Mesendoderm (in vitro differentiated cells): ENCODE results near the gene LIPI.
A peak's percentile ranks its signal among the peaks of the same experiment; 100 is the strongest.

Source experiments
- DNase-seq: peaks from one replicate; pipeline ENCODE4 v3.0.0; 2013
- H2AK5ac ChIP-seq: 2 replicates; pipeline ENCODE4 v1.6.1; 2013; ENCODE audit warnings: low read length, inconsistent platforms
- H2BK120ac ChIP-seq: 2 replicates; pipeline ENCODE4 v1.6.1; 2013; ENCODE audit warnings: low read depth, mild to moderate bottlenecking, low read length, moderate library complexity, mixed read lengths
- H2BK15ac ChIP-seq: replicated peaks from 2 replicates; pipeline ENCODE4 v1.6.1; 2013; ENCODE audit warnings: low read depth, mild to moderate bottlenecking, moderate library complexity
- H2BK5ac ChIP-seq: 2 replicates; pipeline ENCODE4 v1.6.1; 2013; ENCODE audit warnings: low read length, inconsistent platforms
- H3K18ac ChIP-seq: 2 replicates; pipeline ENCODE4 v1.6.1; 2013; ENCODE audit warnings: mild to moderate bottlenecking, low read length, mixed read lengths
- H3K23ac ChIP-seq: one replicate; pipeline ENCODE4 v1.6.1; 2013; ENCODE audit warnings: low read length
- H3K27ac ChIP-seq: 2 replicates; pipeline ENCODE4 v1.5.1; 2013; ENCODE audit warnings: low read depth, mild to moderate bottlenecking, inconsistent platforms, low read length, moderate library complexity
- H3K27me3 ChIP-seq: 2 replicates; pipeline ENCODE4 v1.6.1; 2013; ENCODE audit warnings: low read length, control low read depth, mild to moderate bottlenecking, inconsistent platforms; ENCODE audit not compliant: insufficient read depth, poor library complexity
- H3K36me3 ChIP-seq: 2 replicates; pipeline ENCODE4 v1.6.1; 2013; ENCODE audit warnings: low read length, inconsistent platforms; ENCODE audit not compliant: control insufficient read depth, insufficient read depth
- H3K4ac ChIP-seq: one replicate; pipeline ENCODE4 v1.6.1; 2013; ENCODE audit warnings: low read depth, mild to moderate bottlenecking, low read length, moderate library complexity
- H3K4me1 ChIP-seq: 2 replicates; pipeline ENCODE4 v1.6.1; 2013; ENCODE audit warnings: low read depth, low read length, inconsistent platforms; ENCODE audit not compliant: control insufficient read depth
- H3K4me2 ChIP-seq: 2 replicates; pipeline ENCODE4 v1.6.1; 2013; ENCODE audit warnings: low read length
- H3K4me3 ChIP-seq: 2 replicates; pipeline ENCODE4 v1.5.1; 2013; ENCODE audit warnings: mild to moderate bottlenecking, low read length
- H3K56ac ChIP-seq: one replicate; pipeline ENCODE4 v1.6.1; 2013; ENCODE audit warnings: low read length
- H3K79me1 ChIP-seq: 2 replicates; pipeline ENCODE4 v1.6.1; 2013; ENCODE audit warnings: low read length, inconsistent platforms
- H3K79me2 ChIP-seq: 2 replicates; pipeline ENCODE4 v1.6.1; 2013; ENCODE audit warnings: mild to moderate bottlenecking, low read length; ENCODE audit not compliant: control insufficient read depth, insufficient read depth
- H3K9ac ChIP-seq: 2 replicates; pipeline ENCODE4 v1.6.1; 2013; ENCODE audit warnings: low read length, inconsistent platforms
- H4K5ac ChIP-seq: one replicate; pipeline ENCODE4 v1.6.1; 2013; ENCODE audit warnings: low read length
- H4K8ac ChIP-seq: one replicate; pipeline ENCODE4 v1.6.1; 2013; ENCODE audit warnings: low read depth, mild to moderate bottlenecking, control low read depth, low read length, moderate library complexity
- WGBS: extraction: QIAGEN DNeasy Blood & Tissue Kit; methylation state at CpG from one replicate; pipeline ENCODE4 v1.1.7; 2013; ENCODE audit warnings: low lambda C conversion rate, missing lambda C conversion rate; ENCODE audit not compliant: insufficient coverage; ENCODE audit errors: extremely low coverage; 5-methylcytosine and 5-hydroxymethylcytosine counted together

LIPI gene

GRCh38 chr21:14086553-14086952 is 124.2 kb downstream of the LIPI start:
- no peak overlapping the region for H3K23ac ChIP-seq
- no peak overlapping the region for H3K9ac ChIP-seq
- no peak overlapping the region for H2AK5ac ChIP-seq
- no peak overlapping the region for H3K56ac ChIP-seq
- no peaks in the 10 kb centered on the region for H3K4me1 ChIP-seq
- H2BK15ac ChIP-seq = no peak overlapping the region
- no peak overlapping the region for H2BK120ac ChIP-seq
- H4K8ac ChIP-seq = no peak overlapping the region
- no peak overlapping the region for H3K27ac ChIP-seq
- H2BK5ac ChIP-seq = no peak overlapping the region
- no peak overlapping the region for H3K18ac ChIP-seq
- no peaks in the 10 kb centered on the region for H3K79me2 ChIP-seq
- no peak for DNase-seq
- no peak overlapping the region for H3K4me3 ChIP-seq
- no peak overlapping the region for H3K4ac ChIP-seq
- no peak overlapping the region for H4K5ac ChIP-seq
- H3K27me3 ChIP-seq = no peaks in the 10 kb centered on the region
- no peak overlapping the region for H3K4me2 ChIP-seq
- no peaks in the 10 kb centered on the region for H3K36me3 ChIP-seq
- no peaks in the 10 kb centered on the region for H3K79me1 ChIP-seq

GRCh38 chr21:14084701-14085100 is 126.1 kb downstream of the LIPI start:
- Histone ChIP-seq H3K27me3 (no peaks in the 10 kb centered on the region), H3K79me1 (no peaks in the 10 kb centered on the region), H2BK5ac (no peak overlapping the region), H4K5ac (no peak overlapping the region), H2AK5ac (no peak overlapping the region), H3K4me3 (no peak overlapping the region), H4K8ac (no peak overlapping the region), H3K18ac (no peak overlapping the region), H3K4me2 (no peak overlapping the region), H3K56ac (no peak overlapping the region), H3K36me3 (no peaks in the 10 kb centered on the region), H2BK15ac (no peak overlapping the region), H3K4me1 (no peaks in the 10 kb centered on the region), H2BK120ac (no peak overlapping the region), H3K23ac (no peak overlapping the region), H3K9ac (no peak overlapping the region), H3K79me2 (no peaks in the 10 kb centered on the region), H3K27ac (no peak overlapping the region), H3K4ac (no peak overlapping the region)
- WGBS = no CpG with 5 or more reads among the region's 25 CpGs
- no peak for DNase-seq

GRCh38 chr21:14084068-14084501 is 126.7 kb downstream of the LIPI start:
- Histone ChIP-seq H3K27me3 (no peaks in the 10 kb centered on the region), H3K36me3 (no peaks in the 10 kb centered on the region), H3K4me3 (no peak overlapping the region), H4K8ac (no peak overlapping the region), H3K56ac (no peak overlapping the region), H3K18ac (no peak overlapping the region), H3K4me2 (no peak overlapping the region), H3K27ac (no peak overlapping the region), H3K79me2 (no peaks in the 10 kb centered on the region), H2AK5ac (no peak overlapping the region), H2BK15ac (no peak overlapping the region), H3K79me1 (no peaks in the 10 kb centered on the region), H4K5ac (no peak overlapping the region), H3K4me1 (no peaks in the 10 kb centered on the region), H2BK120ac (no peak overlapping the region), H2BK5ac (no peak overlapping the region), H3K23ac (no peak overlapping the region), H3K9ac (no peak overlapping the region), H3K4ac (no peak overlapping the region)
- WGBS = no CpG with 5 or more reads among the region's 35 CpGs
- no peak for DNase-seq

GRCh38 chr21:14080764-14081096 is 130.0 kb downstream of the LIPI start:
- H3K27me3 ChIP-seq = no peaks in the 10 kb centered on the region

GRCh38 chr21:14080040-14080763 is 130.6 kb downstream of the LIPI start:
- H3K23ac ChIP-seq = no peak overlapping the region
- H3K4me2 ChIP-seq = no peak overlapping the region
- no peak overlapping the region for H3K4me3 ChIP-seq
- H3K27ac ChIP-seq = no peak overlapping the region
- WGBS = no CpG with 5 or more reads among the region's 26 CpGs
- no peak overlapping the region for H2BK120ac ChIP-seq
- H3K18ac ChIP-seq = no peak overlapping the region
- H2BK15ac ChIP-seq = no peak overlapping the region
- H3K36me3 ChIP-seq = no peaks in the 10 kb centered on the region
- H3K9ac ChIP-seq = no peak overlapping the region
- H3K56ac ChIP-seq = no peak overlapping the region
- no peaks in the 10 kb centered on the region for H3K79me1 ChIP-seq
- no peaks in the 10 kb centered on the region for H3K27me3 ChIP-seq
- DNase-seq = no peak
- H3K4ac ChIP-seq = no peak overlapping the region
- no peak overlapping the region for H4K5ac ChIP-seq
- H3K4me1 ChIP-seq = no peaks in the 10 kb centered on the region
- H2BK5ac ChIP-seq = no peak overlapping the region
- no peak overlapping the region for H4K8ac ChIP-seq
- no peaks in the 10 kb centered on the region for H3K79me2 ChIP-seq
- H2AK5ac ChIP-seq = no peak overlapping the region

More at GRCh38 chr21:14080764-14081096, 130.0 kb downstream of the LIPI start:
- Histone ChIP-seq H4K5ac (no peak overlapping the region), H3K4me1 (no peaks in the 10 kb centered on the region), H3K23ac (no peak overlapping the region), H3K56ac (no peak overlapping the region), H3K36me3 (no peaks in the 10 kb centered on the region), H2BK5ac (no peak overlapping the region), H2AK5ac (no peak overlapping the region), H2BK120ac (no peak overlapping the region), H3K79me2 (no peaks in the 10 kb centered on the region), H3K18ac (no peak overlapping the region), H3K79me1 (no peaks in the 10 kb centered on the region), H3K4me2 (no peak overlapping the region), H3K27ac (no peak overlapping the region), H3K4ac (no peak overlapping the region), H3K4me3 (no peak overlapping the region), H2BK15ac (no peak overlapping the region), H3K9ac (no peak overlapping the region), H4K8ac (no peak overlapping the region)
- peak; percentile 74 for DNase-seq
- no CpG with 5 or more reads among the region's 3 CpGs for WGBS

- no peak overlapping the region for H3K56ac ChIP-seq
- no peak overlapping the region for H3K4me2 ChIP-seq
- no CpG with 5 or more reads among the region's 40 CpGs for WGBS
- H3K4me1 ChIP-seq = no peaks in the 10 kb centered on the region
- no peak overlapping the region for H3K23ac ChIP-seq
- H4K8ac ChIP-seq = no peak overlapping the region
- no peak overlapping the region for H2BK120ac ChIP-seq
- no peak overlapping the region for H3K4ac ChIP-seq
- H3K79me1 ChIP-seq = no peaks in the 10 kb centered on the region
- H2BK5ac ChIP-seq = no peak overlapping the region
- no peak for DNase-seq
- no peaks in the 10 kb centered on the region for H3K79me2 ChIP-seq
- H3K27me3 ChIP-seq = no peaks in the 10 kb centered on the region
- H4K5ac ChIP-seq = no peak overlapping the region
- no peaks in the 10 kb centered on the region for H3K36me3 ChIP-seq
- H2BK15ac ChIP-seq = no peak overlapping the region
- H3K4me3 ChIP-seq = no peak overlapping the region
- H3K9ac ChIP-seq = no peak overlapping the region
- no peak overlapping the region for H3K27ac ChIP-seq
- no peak overlapping the region for H3K18ac ChIP-seq
- no peak overlapping the region for H2AK5ac ChIP-seq
These were observed 131.9 kb downstream of the LIPI start for GRCh38 chr21:14078746-14079375.
